Heart left ventricle (tissue), 16 donors: ENCODE measurements around the gene ZNF92. TPM values are rescaled to one million over a fixed set of nuclear protein-coding genes. Genes with fewer than 3 reads are reported as not detected.

ENCODE experiments used
- ATAC-seq, 4 donors: fragments of 200-7000 bp; cut with Tn5 transposase; one replicate each; pipeline ENCODE4 v1.9.1; 2020 to 2022; ENCODE audit warnings: moderate library complexity in 4 of 4, mild to moderate bottlenecking in 3 of 4, moderate number of reproducible peaks in 1 of 4
- DNase-seq, 5 donors: peaks; one replicate each; pipeline ENCODE4 v3.0.0-alpha.2; 2020
- H3K27ac ChIP-seq, 12 donors: fragments of 200-600 bp; sonication (generic) in 4 of 12; one replicate each; pipeline versions ENCODE4 v1.5.0 to v1.8.0; 2016 to 2022; ENCODE audit warnings: mild to moderate bottlenecking in 2 of 12
- H3K27me3 ChIP-seq, 9 donors: fragments of 200-600 bp; sonication (generic) in 2 of 9; one replicate each; pipeline versions ENCODE4 v1.5.1 to v1.8.0; 2016 to 2022; ENCODE audit warnings: mild to moderate bottlenecking in 3 of 9
- H3K36me3 ChIP-seq, 9 donors: fragments of 200-600 bp; sonication (generic) in 2 of 9; one replicate each; pipeline versions ENCODE4 v1.5.0 to v1.8.0; 2018 to 2022; ENCODE audit warnings: mild to moderate bottlenecking in 2 of 9
- H3K4me1 ChIP-seq, 12 donors: fragments of 200-600 bp; sonication (generic) in 4 of 12; one replicate each; pipeline versions ENCODE4 v1.5.0 to v1.8.0; 2016 to 2022; ENCODE audit warnings: mild to moderate bottlenecking in 3 of 12
- H3K4me3 ChIP-seq, 12 donors: fragments of 200-600 bp; sonication (generic) in 4 of 12; one replicate each; pipeline versions ENCODE4 v1.5.0 to v1.8.0; 2017 to 2022; ENCODE audit warnings: mild to moderate bottlenecking in 9 of 12, moderate library complexity in 4 of 12
- H3K9me3 ChIP-seq, 12 donors: fragments of 200-600 bp; sonication (generic) in 4 of 12; one replicate each; pipeline versions ENCODE4 v1.5.0 to v1.8.0; 2016 to 2022; ENCODE audit warnings: mild to moderate bottlenecking in 1 of 12
- CTCF ChIP-seq, 12 donors: fragments of 200-600 bp; sonication (generic) in 4 of 12; IDR thresholded peaks; one replicate each; pipeline versions ENCODE4 v1.5.0 to v1.8.0; 2018 to 2022; ENCODE audit warnings: antibody characterized with exemption in 12 of 12, mild to moderate bottlenecking in 5 of 12
- POLR2A ChIP-seq, 2 donors: fragments of 450-650 bp; IDR thresholded peaks; one replicate each; pipeline ENCODE4 v1.6.1; 2017; ENCODE audit warnings: antibody characterized with exemption in 2 of 2, mild to moderate bottlenecking in 2 of 2, moderate library complexity in 2 of 2
- WGBS, 4 donors: extraction: QIAGEN DNeasy Blood & Tissue Kit in 2 of 4; methylation state at CpG; one replicate each; pipeline versions ENCODE4 v1.1.5 to v1.1.7; 2013 to 2018; 5-methylcytosine and 5-hydroxymethylcytosine counted together
- intact Hi-C, 10 donors: fragments of 100-400 bp; cut with DNase I; formaldehyde crosslinking; loops; one replicate each; pipeline versions ENCODE4 v1.11.1 to v1.14.2; 2022
- polyA plus RNA-seq, 2 donors: library from polyadenylated mRNA; stranded (reverse); fragments of 200-250 nt; gene quantifications; one replicate each; pipeline ENCODE4 v1.2.3, GENCODE V29; 2013
- total RNA-seq, 9 donors: library from RNA; depleted of rRNA in 2 of 9; stranded (reverse); fragments of >200 nt in 2 of 9; fragmentation: NEBNext Ultra II Directional in 3 of 9; extraction: Animal tissue kit (Norgen Biotek cat#: 25700) in 3 of 9; gene quantifications; one replicate each; pipeline versions ENCODE4 v1.1.0 to v1.2.4, GENCODE V29; 2016 to 2023
- donor health status: ischemic (EF 13 %, LVEDD 7.1; RV severe dilation, severe dysfunction).
- donor health status: healthy with polysubstance abuse.
- donor health status: DM: no; HTN: yes; CAD: no.
- donor health status: DM: no; HTN: no; CAD: no.
- donor health status: ischemic (EF 25% LVEDD 6.9; RV normal size, moderate dysfunction).
- donor health status: ischemic (EF 25% LVEDD 5.7; RV mildly dilated, moderate dysfunction).
- donor health status: healthy.
- donor health status: DM: yes; HTN: yes; CAD: no.
- donor health status: ischemic (EF 35%, LVEDD 5.7; RV mildly dilated, moderate dysfunction).
- donor health status: nonischemic (EF 11% LVEDD 7.7; RV severe dilation, severe dysfunction).
- donor health status: DM: yes; HTN: yes; CAD: no.
- donor health status: PGD.
- donor health status: ischemic (EF 29% LVEDD 5.4; RV normal size, mild dysfunction).
- donor health status: nonischemic (EF 23%, LVEDD 6.1; RV moderate dilation, normal function).

The ZNF92 gene
- total and polyA plus RNA-seq, 11 donors, result 2.4 to 5.0 (median 3.1) TPM

- Histone ChIP-seq H3K4me1 (peaks cover 0 to 38% (median 19%) of the 10 kb centered on the region in 12 donors), H3K36me3 (peaks cover 0 to 25% (median 3%) of the 10 kb centered on the region in 9 donors), H3K9me3 (no peaks in the 10 kb centered on the region), H3K27me3 (no peaks in the 10 kb centered on the region), H3K4me3 (no peak overlapping the region), H3K27ac (no peak overlapping the region)
- DNase-seq (no peak), ATAC-seq (no peak)
- TF ChIP-seq CTCF (IDR thresholded peaks at IDR 0.05), result no peak
- no peak for TF ChIP-seq POLR2A (IDR thresholded peaks at IDR 0.05)
- 29 to 41% (median 33%) methylated on average over 3 of the region's 3 CpGs for WGBS, 4 donors
- intact Hi-C loops, result no loop called here
Observed at GRCh38 chr7:65379318-65379717, 5.7 kb downstream of the ZNF92 start.

GRCh38 chr7:65381742-65382141 lies 8.1 kb downstream of the ZNF92 start:
- no peak for DNase-seq
- ATAC-seq, result no peak
- intact Hi-C loops, result no loop called here
- peaks cover 0 to 14% (median under 1%) of the 10 kb centered on the region in 9 donors for H3K36me3 ChIP-seq
- peaks cover 0 to 23% (median 7%) of the 10 kb centered on the region in 12 donors for H3K4me1 ChIP-seq
- H3K27me3 ChIP-seq, result no peaks in the 10 kb centered on the region
- no peaks in the 10 kb centered on the region for H3K9me3 ChIP-seq
- H3K27ac ChIP-seq, result no peak overlapping the region
- no peak overlapping the region for H3K4me3 ChIP-seq
- WGBS, 4 donors, result 73 to 83% (median 80%) methylated on average over 3 of the region's 3 CpGs
- no peak for TF ChIP-seq CTCF (IDR thresholded peaks at IDR 0.05)
- no peak for TF ChIP-seq POLR2A (IDR thresholded peaks at IDR 0.05)

- DNase-seq (no peak), ATAC-seq (no peak)
- peaks cover 0 to 23% (median 7%) of the 10 kb centered on the region in 12 donors for H3K4me1 ChIP-seq
- no peak for TF ChIP-seq POLR2A (IDR thresholded peaks at IDR 0.05)
- no peak for TF ChIP-seq CTCF (IDR thresholded peaks at IDR 0.05)
- no peaks in the 10 kb centered on the region for H3K9me3 ChIP-seq
- peaks cover 0 to 8% (median 0%) of the 10 kb centered on the region in 9 donors for H3K36me3 ChIP-seq
- H3K27me3 ChIP-seq, result no peaks in the 10 kb centered on the region
- intact Hi-C loops, result no loop called here
- WGBS, 4 donors, result 86 to 90% (median 87%) methylated on average over 3 of the region's 3 CpGs
- no peak overlapping the region for H3K4me3 ChIP-seq
- no peak overlapping the region for H3K27ac ChIP-seq
Observed at GRCh38 chr7:65382452-65382851, 8.8 kb downstream of the ZNF92 start.

DNA sequence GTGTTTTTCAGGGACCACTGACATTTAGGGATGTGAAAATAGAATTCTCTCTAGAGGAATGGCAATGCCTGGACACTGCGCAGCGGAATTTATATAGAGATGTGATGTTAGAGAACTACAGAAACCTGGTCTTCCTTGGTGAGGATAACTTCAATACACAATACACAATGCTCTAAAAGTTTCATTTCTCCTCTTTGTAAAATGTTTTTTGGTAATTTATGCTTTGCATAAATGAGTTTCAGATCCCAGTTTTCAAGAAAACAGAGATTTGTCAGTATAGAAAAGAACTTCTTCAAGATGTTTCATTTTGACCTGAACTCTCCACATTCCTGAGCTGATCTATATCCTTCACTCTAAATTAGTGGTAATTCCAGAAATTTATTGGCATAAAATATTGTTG lies 14.2 kb downstream of the ZNF92 start:
- Histone ChIP-seq H3K36me3 (peaks cover 0 to 48% (median 30%) of the 10 kb centered on the region in 9 donors), H3K4me1 (peaks cover 0 to 10% (median 0%) of the 10 kb centered on the region in 12 donors), H3K4me3 (no peak overlapping the region), H3K27me3 (no peaks in the 10 kb centered on the region), H3K9me3 (no peaks in the 10 kb centered on the region), H3K27ac (no peak overlapping the region)
- DNase-seq, result no peak
- intact Hi-C loops, result no loop called here
- ATAC-seq, result no peak
- WGBS, 4 donors, result 96 to 100% (median 98%) methylated on average over 2 of the region's 2 CpGs
- TF ChIP-seq CTCF (IDR thresholded peaks at IDR 0.05) (no peak), POLR2A (IDR thresholded peaks at IDR 0.05) (no peak)
